Thyroid gland (tissue), 4 donors: ENCODE results near the gene RAD18. TPM values are rescaled to one million over a fixed set of nuclear protein-coding genes. Genes with fewer than 3 reads are reported as not detected.

Experiments used
- DNase-seq, 2 donors: peaks; one replicate each; pipeline ENCODE4 v3.0.0-alpha.2; 2019
- H3K27ac ChIP-seq, 3 donors: fragments of 200-600 bp; sonication (generic); 1 replicate in 2 of 3; 2 replicates in 1 of 3; pipeline ENCODE4 v1.5.1; 2016 to 2019; ENCODE audit warnings: mild to moderate bottlenecking in 1 of 3, moderate library complexity in 1 of 3
- H3K27me3 ChIP-seq: fragments of 200-600 bp; sonication (generic); one replicate; pipeline ENCODE4 v1.5.1; 2019
- H3K36me3 ChIP-seq, 2 donors: fragments of 200-600 bp; sonication (generic); one replicate each; pipeline ENCODE4 v1.5.1; 2016 to 2019
- H3K4me1 ChIP-seq, 2 donors: fragments of 200-600 bp; sonication (generic); one replicate each; pipeline ENCODE4 v1.5.1; 2017 to 2019
- H3K4me3 ChIP-seq, 3 donors: fragments of 200-600 bp; sonication (generic); replicated peaks in 1 of 3; 1 replicate in 2 of 3; 2 replicates in 1 of 3; pipeline ENCODE4 v1.5.1; 2016; ENCODE audit warnings: mild to moderate bottlenecking in 1 of 3
- H3K9me3 ChIP-seq: fragments of 200-600 bp; sonication (generic); one replicate; pipeline ENCODE4 v1.5.1; 2017
- CTCF ChIP-seq, 6 experiments: fragments of 200-600 bp in 3 of 6; fragments of 450-650 bp in 3 of 6; sonication (generic) in 3 of 6; IDR thresholded peaks; one replicate each; pipeline ENCODE4 v1.5.1; 2016 to 2019; ENCODE audit warnings: antibody characterized with exemption in 6 of 6, mild to moderate bottlenecking in 2 of 6, inconsistent platforms in 1 of 6, moderate library complexity in 1 of 6
- POLR2A ChIP-seq, 2 donors: fragments of 450-650 bp; IDR thresholded peaks; one replicate each; pipeline ENCODE4 v1.6.1; 2017; ENCODE audit warnings: antibody characterized with exemption in 2 of 2, mild to moderate bottlenecking in 2 of 2, moderate library complexity in 1 of 2
- WGBS, 2 donors: methylation state at CpG; one replicate each; pipeline ENCODE4 v1.1.5; 2017; 5-methylcytosine and 5-hydroxymethylcytosine counted together
- intact Hi-C: fragments of 100-400 bp; cut with DNase I; formaldehyde crosslinking; loops from one replicate; pipeline ENCODE4 v1.15.1; 2023
- total RNA-seq, 4 donors: library from RNA; depleted of rRNA; stranded (reverse); fragments of >200 nt; gene quantifications; one replicate each; pipeline ENCODE4 v1.2.3, GENCODE V29; 2016

Gene RAD18
- total RNA-seq, 4 donors from 2014 or later: 9.6 to 18.4 (median 10.5) TPM

GRCh38 chr3:8994226-8994625 is 31.0 kb upstream of the RAD18 start:
- intact Hi-C loops: no loop called here
- no peaks in the 10 kb centered on the region for H3K27me3 ChIP-seq
- 96% methylated on average over 15 of the region's 15 CpGs for WGBS, 2 donors
- H3K4me1 ChIP-seq: no peaks in the 10 kb centered on the region
- DNase-seq: no peak
- H3K27ac ChIP-seq: no peak overlapping the region
- no peak for TF ChIP-seq POLR2A (IDR thresholded peaks at IDR 0.05)
- TF ChIP-seq CTCF (IDR thresholded peaks at IDR 0.05): no peak
- H3K36me3 ChIP-seq: no peaks in the 10 kb centered on the region
- no peak overlapping the region for H3K4me3 ChIP-seq
- H3K9me3 ChIP-seq: no peaks in the 10 kb centered on the region

- Histone ChIP-seq H3K4me1 (no peaks in the 10 kb centered on the region), H3K4me3 (no peak overlapping the region), H3K9me3 (no peaks in the 10 kb centered on the region), H3K27ac (no peak overlapping the region), H3K27me3 (no peaks in the 10 kb centered on the region), H3K36me3 (no peaks in the 10 kb centered on the region)
- no peak for DNase-seq
- intact Hi-C loops: no loop called here
- 63 to 96% methylated on average over 2 to 5 of the region's 5 CpGs for WGBS, 2 donors
- TF ChIP-seq POLR2A (IDR thresholded peaks at IDR 0.05) (no peak), CTCF (IDR thresholded peaks at IDR 0.05) (no peak)
These were observed 30.1 kb upstream of the RAD18 start for GRCh38 chr3:8993331-8993730.

GRCh38 chr3:8992854-8993253 is 29.6 kb upstream of the RAD18 start:
- Histone ChIP-seq H3K4me3 (no peak overlapping the region), H3K27me3 (no peaks in the 10 kb centered on the region), H3K27ac (no peak overlapping the region), H3K9me3 (no peaks in the 10 kb centered on the region), H3K36me3 (no peaks in the 10 kb centered on the region), H3K4me1 (no peaks in the 10 kb centered on the region)
- intact Hi-C loops: no loop called here
- 78 to 83% methylated on average over 11 of the region's 11 CpGs for WGBS, 2 donors
- TF ChIP-seq CTCF (IDR thresholded peaks at IDR 0.05) (no peak), POLR2A (IDR thresholded peaks at IDR 0.05) (no peak)
- no peak for DNase-seq

- DNase-seq: no peak
These were observed 28.9 kb upstream of the RAD18 start for GRCh38 chr3:8992199-8992598.

More at GRCh38 chr3:8992199-8992598, 28.9 kb upstream of the RAD18 start:
- H3K27me3 ChIP-seq: no peaks in the 10 kb centered on the region
- intact Hi-C loops: no loop called here
- WGBS, 2 donors: 89 to 90% methylated on average over 4 of the region's 4 CpGs
- H3K36me3 ChIP-seq: no peaks in the 10 kb centered on the region
- H3K27ac ChIP-seq: no peak overlapping the region
- no peaks in the 10 kb centered on the region for H3K4me1 ChIP-seq
- no peak overlapping the region for H3K4me3 ChIP-seq
- TF ChIP-seq CTCF (IDR thresholded peaks at IDR 0.05) (no peak), POLR2A (IDR thresholded peaks at IDR 0.05) (no peak)
- H3K9me3 ChIP-seq: no peaks in the 10 kb centered on the region
